HUES6 (cell line): ENCODE results near the gene SGIP1.

Source experiments
- H3K27ac ChIP-seq: 2 replicates; pipeline ENCODE4 v1.7.0; 2013; ENCODE audit warnings: low read depth, mild to moderate bottlenecking, low read length, inconsistent platforms
- H3K27me3 ChIP-seq: 2 replicates; pipeline ENCODE4 v1.6.1; 2013; ENCODE audit warnings: low read length; ENCODE audit not compliant: control insufficient read depth, insufficient read depth
- H3K36me3 ChIP-seq: 2 replicates; pipeline ENCODE4 v1.6.1; 2013; ENCODE audit warnings: low read length; ENCODE audit not compliant: control insufficient read depth, insufficient read depth
- H3K4me1 ChIP-seq: 2 replicates; pipeline ENCODE4 v1.6.1; 2013; ENCODE audit warnings: low read length; ENCODE audit not compliant: control insufficient read depth, insufficient read depth
- H3K4me3 ChIP-seq: 2 replicates; pipeline ENCODE4 v1.5.1; 2013; ENCODE audit warnings: low read depth, low read length
- H3K9ac ChIP-seq: one replicate; pipeline ENCODE4 v1.6.1; 2013; ENCODE audit warnings: mild to moderate bottlenecking, low read length
- H3K9me3 ChIP-seq: 2 replicates; pipeline ENCODE4 v1.6.1; 2013; ENCODE audit warnings: low read depth, low read length; ENCODE audit not compliant: control insufficient read depth, insufficient read depth

Gene SGIP1

DNA sequence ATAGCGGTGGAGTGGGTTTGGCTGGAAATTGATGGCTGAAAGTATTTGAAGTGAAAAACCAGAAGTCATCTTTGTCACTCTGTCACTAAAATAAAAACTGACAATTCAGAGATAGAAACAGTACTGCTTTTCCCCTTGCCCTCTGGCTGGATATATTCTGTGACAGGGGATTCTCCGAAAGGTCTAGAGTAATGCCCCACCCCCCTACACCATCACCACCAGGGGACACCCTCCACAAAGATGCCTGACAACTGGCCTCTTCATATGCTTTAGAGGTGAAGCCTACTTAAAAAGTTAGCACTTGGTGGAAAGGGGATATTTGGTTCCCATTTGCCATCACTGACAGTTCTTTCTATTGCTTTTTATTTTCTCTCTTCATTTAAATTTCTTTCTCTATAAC, 73.5 kb downstream of the SGIP1 start:
- Histone ChIP-seq H3K4me3 (no peak overlapping the region), H3K9me3 (no peaks in the 10 kb centered on the region), H3K4me1 (no peaks in the 10 kb centered on the region), H3K36me3 (no peaks in the 10 kb centered on the region), H3K27me3 (no peaks in the 10 kb centered on the region), H3K27ac (no peak overlapping the region), H3K9ac (no peak overlapping the region)

GRCh38 chr1:66613187-66613586, 79.2 kb downstream of the SGIP1 start:
- Histone ChIP-seq H3K4me3 (no peak overlapping the region), H3K27me3 (no peaks in the 10 kb centered on the region), H3K4me1 (no peaks in the 10 kb centered on the region), H3K27ac (no peak overlapping the region), H3K36me3 (no peaks in the 10 kb centered on the region), H3K9me3 (no peaks in the 10 kb centered on the region), H3K9ac (no peak overlapping the region)

- Histone ChIP-seq H3K4me3 (no peak overlapping the region), H3K27me3 (no peaks in the 10 kb centered on the region), H3K4me1 (no peaks in the 10 kb centered on the region), H3K27ac (no peak overlapping the region), H3K36me3 (no peaks in the 10 kb centered on the region), H3K9me3 (no peaks in the 10 kb centered on the region), H3K9ac (no peak overlapping the region)
Measured at GRCh38 chr1:66617362-66618184, 83.6 kb downstream of the SGIP1 start.

DNA sequence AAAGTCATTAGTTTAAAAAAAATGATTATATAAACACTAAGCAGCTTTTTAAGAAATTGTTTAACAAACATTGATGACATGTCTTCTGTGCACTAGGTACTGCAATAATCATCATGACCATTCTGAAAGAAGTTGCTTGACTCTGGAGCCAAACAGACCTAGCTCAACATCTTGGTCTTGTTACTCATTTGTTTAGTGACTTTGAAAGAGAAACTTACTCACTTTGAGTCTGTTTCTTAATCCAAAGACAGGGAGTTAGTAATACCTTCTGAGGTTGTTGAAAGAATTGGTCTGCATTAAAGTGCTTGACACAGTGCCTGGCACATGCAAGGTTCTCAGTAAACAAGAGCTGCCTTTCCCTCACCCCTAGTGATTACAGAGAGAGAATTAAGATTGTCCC, 84.4 kb downstream of the SGIP1 start:
- H3K9me3 ChIP-seq: no peaks in the 10 kb centered on the region
- no peak overlapping the region for H3K4me3 ChIP-seq
- H3K27me3 ChIP-seq: no peaks in the 10 kb centered on the region
- no peaks in the 10 kb centered on the region for H3K4me1 ChIP-seq
- H3K36me3 ChIP-seq: no peaks in the 10 kb centered on the region
- H3K27ac ChIP-seq: no peak overlapping the region
- H3K9ac ChIP-seq: no peak overlapping the region

- no peak overlapping the region for H3K27ac ChIP-seq
- H3K27me3 ChIP-seq: no peaks in the 10 kb centered on the region
- H3K4me1 ChIP-seq: no peaks in the 10 kb centered on the region
- H3K4me3 ChIP-seq: no peak overlapping the region
- H3K9ac ChIP-seq: no peak overlapping the region
- H3K9me3 ChIP-seq: no peaks in the 10 kb centered on the region
- H3K36me3 ChIP-seq: no peaks in the 10 kb centered on the region
Measured at GRCh38 chr1:66623812-66624211, 89.9 kb downstream of the SGIP1 start.

DNA sequence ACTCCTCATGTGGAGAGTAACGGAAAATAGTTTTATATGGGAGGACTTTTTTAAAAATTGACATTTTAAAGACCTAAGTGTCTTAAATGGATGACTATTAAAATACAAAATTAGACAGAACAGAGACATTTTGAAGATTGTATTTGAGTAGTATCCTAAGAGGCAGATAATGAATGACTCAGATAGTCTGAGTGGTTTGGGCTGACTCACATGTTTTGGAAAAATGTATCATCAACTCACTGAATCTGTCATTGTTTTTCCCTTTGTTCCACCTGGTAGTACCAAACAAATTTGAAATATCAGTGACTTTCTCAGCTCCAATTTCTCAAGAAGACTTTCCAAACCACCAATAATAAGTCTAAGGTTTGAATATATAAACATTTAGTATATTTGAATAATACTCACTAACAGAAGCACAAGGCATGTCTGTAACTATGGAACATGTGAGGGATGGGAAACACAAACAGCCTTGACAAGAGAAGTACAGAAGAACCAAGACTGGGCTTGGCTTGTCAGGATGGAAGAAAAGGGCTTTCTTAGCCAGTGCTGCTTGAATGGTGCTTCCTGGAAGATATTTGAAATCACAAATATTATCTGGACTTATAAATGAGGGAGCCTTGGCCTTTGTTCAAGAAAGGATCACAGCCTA, 90.6 kb downstream of the SGIP1 start:
- H3K9me3 ChIP-seq: no peaks in the 10 kb centered on the region
- no peaks in the 10 kb centered on the region for H3K4me1 ChIP-seq
- H3K9ac ChIP-seq: no peak overlapping the region
- no peaks in the 10 kb centered on the region for H3K27me3 ChIP-seq
- H3K27ac ChIP-seq: no peak overlapping the region
- no peaks in the 10 kb centered on the region for H3K36me3 ChIP-seq
- H3K4me3 ChIP-seq: no peak overlapping the region

DNA sequence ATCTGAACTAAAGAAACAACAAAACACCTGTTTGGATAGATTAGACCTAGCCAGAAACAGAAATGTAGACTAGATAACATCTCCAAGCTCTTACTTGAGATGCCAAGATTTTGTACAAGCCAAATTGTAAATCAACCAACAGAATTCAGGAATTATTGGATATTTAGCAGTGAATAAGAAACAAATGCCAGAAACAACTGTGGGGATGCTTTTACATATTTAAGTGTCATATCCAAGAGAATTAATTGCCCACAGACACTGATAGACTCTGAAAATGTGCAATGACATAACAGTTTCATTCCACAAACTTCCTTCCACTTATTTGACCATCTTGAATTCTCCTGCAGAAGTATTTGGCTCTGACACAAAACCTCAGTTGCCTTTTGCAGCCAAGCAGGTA, 92.3 kb downstream of the SGIP1 start:
- Histone ChIP-seq H3K36me3 (no peaks in the 10 kb centered on the region), H3K4me1 (no peaks in the 10 kb centered on the region), H3K9me3 (no peaks in the 10 kb centered on the region)

GRCh38 chr1:66628926-66629325, 95.0 kb downstream of the SGIP1 start:
- Histone ChIP-seq H3K9ac (no peak overlapping the region), H3K36me3 (no peaks in the 10 kb centered on the region), H3K27ac (no peak overlapping the region), H3K4me3 (no peak overlapping the region), H3K9me3 (no peaks in the 10 kb centered on the region), H3K4me1 (no peaks in the 10 kb centered on the region), H3K27me3 (no peaks in the 10 kb centered on the region)

More for the DNA sequence above, 92.3 kb downstream of the SGIP1 start:
- Histone ChIP-seq H3K4me3 (no peak overlapping the region), H3K27ac (no peak overlapping the region), H3K9ac (no peak overlapping the region), H3K27me3 (no peaks in the 10 kb centered on the region)

DNA sequence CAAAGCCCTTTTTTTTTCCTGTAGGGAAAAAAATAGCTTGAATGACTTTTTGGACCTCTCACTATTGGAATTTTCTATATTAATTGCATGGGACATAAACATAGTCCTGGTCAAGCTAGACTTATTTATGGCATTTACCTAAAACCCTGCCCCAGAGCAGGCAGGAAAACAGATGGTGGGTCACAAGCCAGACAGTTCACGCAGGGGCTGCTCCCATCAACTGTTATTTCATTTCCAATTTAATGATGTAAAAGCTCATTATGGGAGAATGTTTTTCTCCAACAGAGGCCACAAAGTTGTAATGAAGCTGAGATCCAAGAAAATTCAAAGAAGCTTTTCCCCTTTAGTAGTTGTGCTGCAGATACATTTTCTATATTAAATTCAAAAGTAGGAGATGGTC, 99.2 kb downstream of the SGIP1 start:
- no peak overlapping the region for H3K4me3 ChIP-seq
- H3K27ac ChIP-seq: no peak overlapping the region
- no peaks in the 10 kb centered on the region for H3K36me3 ChIP-seq
- no peaks in the 10 kb centered on the region for H3K27me3 ChIP-seq
- H3K9ac ChIP-seq: no peak overlapping the region
- H3K4me1 ChIP-seq: no peaks in the 10 kb centered on the region
- H3K9me3 ChIP-seq: no peaks in the 10 kb centered on the region

- H3K4me3 ChIP-seq: no peak overlapping the region
- no peaks in the 10 kb centered on the region for H3K36me3 ChIP-seq
- H3K4me1 ChIP-seq: peaks cover 4% of the 10 kb centered on the region
- H3K9me3 ChIP-seq: no peaks in the 10 kb centered on the region
- no peak overlapping the region for H3K9ac ChIP-seq
- no peaks in the 10 kb centered on the region for H3K27me3 ChIP-seq
- H3K27ac ChIP-seq: no peak overlapping the region
Measured at GRCh38 chr1:66637146-66637545, 103.2 kb downstream of the SGIP1 start.

DNA sequence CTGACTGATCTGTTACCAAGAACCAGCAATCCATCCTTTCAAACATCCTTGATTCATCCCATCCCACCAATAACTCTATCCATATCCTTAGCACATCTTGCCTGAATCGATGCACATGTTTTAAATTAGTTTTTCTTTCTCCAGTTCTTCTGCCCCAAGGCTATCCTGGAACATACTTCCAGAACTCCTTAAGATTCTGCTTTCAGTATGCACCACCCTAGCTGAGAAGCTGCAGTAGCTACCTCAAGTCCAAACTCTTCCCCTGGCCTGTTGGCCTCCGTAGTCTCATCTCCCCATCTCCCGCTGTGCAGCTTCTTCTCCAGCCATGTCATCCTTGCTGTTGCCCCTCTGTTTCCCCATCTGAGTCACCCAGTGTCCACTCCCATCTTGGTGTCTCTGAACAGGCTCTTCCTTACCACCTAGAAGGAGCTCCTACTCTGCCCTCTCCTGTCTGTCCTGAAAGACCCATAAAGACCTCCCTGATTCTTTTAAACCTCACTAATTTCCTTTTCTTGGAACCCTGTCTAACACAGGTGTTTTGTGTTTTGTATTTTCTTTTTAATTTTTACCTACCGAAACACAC, 108.0 kb downstream of the SGIP1 start:
- Histone ChIP-seq H3K27ac (no peak overlapping the region), H3K36me3 (no peaks in the 10 kb centered on the region), H3K4me3 (no peak overlapping the region), H3K9ac (no peak overlapping the region), H3K27me3 (no peaks in the 10 kb centered on the region), H3K9me3 (no peaks in the 10 kb centered on the region), H3K4me1 (peaks cover 4% of the 10 kb centered on the region)
